AG04449 (cell line): ENCODE measurements around the gene SDR42E1.

Experiments used
- CTCF ChIA-PET: fragments of 350-600 bp; formaldehyde crosslinking; extraction: SDS; loops from one replicate; lab custom pipeline; 2021; ENCODE audit warnings: antibody characterized with exemption; lab: Yijun Ruan, JAX
- POLR2A ChIA-PET: fragments of 400-600, 350-600 bp; formaldehyde crosslinking; extraction: SDS; loops from one replicate; lab custom pipeline; 2020; ENCODE audit warnings: antibody characterized with exemption, inconsistent platforms; lab: Yijun Ruan, JAX
- DNase-seq: peaks from one replicate; pipeline ENCODE4 v3.0.0-alpha.2; 2010; ENCODE audit warnings: low read depth, low spot score
- H3K4me3 ChIP-seq: 2 replicates; pipeline ENCODE4 v1.5.1; 2011; ENCODE audit warnings: low read depth, mild to moderate bottlenecking, control low read depth, low read length
- CTCF ChIP-seq: IDR thresholded peaks from one replicate; pipeline ENCODE4 v1.5.1; 2011; ENCODE audit warnings: mild to moderate bottlenecking, moderate library complexity, low read length, control low read depth, inconsistent platforms; ENCODE audit not compliant: insufficient read depth; ENCODE audit errors: missing control alignments

SDR42E1 gene

GRCh38 chr16:81973737-81974136, 37.5 kb downstream of the SDR42E1 start:
- no peak overlapping the region for H3K4me3 ChIP-seq
- no peak for TF ChIP-seq CTCF
- ChIA-PET POLR2A (no interaction called here), CTCF (no interaction called here)
- DNase-seq, result no peak

GRCh38 chr16:81971853-81972252, 39.4 kb downstream of the SDR42E1 start:
- ChIA-PET CTCF (no interaction called here), POLR2A (no interaction called here)
- no peak for TF ChIP-seq CTCF
- no peak overlapping the region for H3K4me3 ChIP-seq
- no peak for DNase-seq

GRCh38 chr16:81967358-81967757, 43.9 kb downstream of the SDR42E1 start:
- DNase-seq, result no peak
- CTCF ChIA-PET, result no interaction called here
- TF ChIP-seq CTCF, result no peak
- no peak overlapping the region for H3K4me3 ChIP-seq
- POLR2A ChIA-PET, result no interaction called here

- ChIA-PET POLR2A (no interaction called here), CTCF (no interaction called here)
- H3K4me3 ChIP-seq, result no peak overlapping the region
- TF ChIP-seq CTCF, result no peak
- DNase-seq, result no peak
These were observed 46.5 kb downstream of the SDR42E1 start for GRCh38 chr16:81964808-81965207.

GRCh38 chr16:81956213-81956948, 54.9 kb downstream of the SDR42E1 start:
- POLR2A ChIA-PET, result no interaction called here
- no peak for TF ChIP-seq CTCF
- CTCF ChIA-PET, result interaction anchor here (1.0 kb wide), 1 partner anchor 274 kb away, joined by 5 read pairs; no protein-coding TSS in a partner anchor

GRCh38 chr16:81951564-81951963, 59.7 kb downstream of the SDR42E1 start:
- ChIA-PET CTCF (no interaction called here), POLR2A (no interaction called here)
- no peak for DNase-seq
- H3K4me3 ChIP-seq, result no peak overlapping the region
- TF ChIP-seq CTCF, result no peak

More at GRCh38 chr16:81956213-81956948, 54.9 kb downstream of the SDR42E1 start:
- DNase-seq, result no peak
- no peak overlapping the region for H3K4me3 ChIP-seq
